COR-L47 (cell line): Measurements from ENCODE around the gene THAP6.
A peak's percentile ranks its signal among the peaks of the same experiment; 100 is the strongest.
"Not testable (repeated sequence)": the region's sequence is repeated elsewhere in the genome, so short reads cannot be mapped to it uniquely, and the experiment has no call there.

ENCODE experiments used
- DNase-seq: peaks from one replicate; lab custom pipeline; 2025; lab: John Stamatoyannopoulos, UW

The THAP6 gene, protein sequence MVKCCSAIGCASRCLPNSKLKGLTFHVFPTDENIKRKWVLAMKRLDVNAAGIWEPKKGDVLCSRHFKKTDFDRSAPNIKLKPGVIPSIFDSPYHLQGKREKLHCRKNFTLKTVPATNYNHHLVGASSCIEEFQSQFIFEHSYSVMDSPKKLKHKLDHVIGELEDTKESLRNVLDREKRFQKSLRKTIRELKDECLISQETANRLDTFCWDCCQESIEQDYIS

DNA sequence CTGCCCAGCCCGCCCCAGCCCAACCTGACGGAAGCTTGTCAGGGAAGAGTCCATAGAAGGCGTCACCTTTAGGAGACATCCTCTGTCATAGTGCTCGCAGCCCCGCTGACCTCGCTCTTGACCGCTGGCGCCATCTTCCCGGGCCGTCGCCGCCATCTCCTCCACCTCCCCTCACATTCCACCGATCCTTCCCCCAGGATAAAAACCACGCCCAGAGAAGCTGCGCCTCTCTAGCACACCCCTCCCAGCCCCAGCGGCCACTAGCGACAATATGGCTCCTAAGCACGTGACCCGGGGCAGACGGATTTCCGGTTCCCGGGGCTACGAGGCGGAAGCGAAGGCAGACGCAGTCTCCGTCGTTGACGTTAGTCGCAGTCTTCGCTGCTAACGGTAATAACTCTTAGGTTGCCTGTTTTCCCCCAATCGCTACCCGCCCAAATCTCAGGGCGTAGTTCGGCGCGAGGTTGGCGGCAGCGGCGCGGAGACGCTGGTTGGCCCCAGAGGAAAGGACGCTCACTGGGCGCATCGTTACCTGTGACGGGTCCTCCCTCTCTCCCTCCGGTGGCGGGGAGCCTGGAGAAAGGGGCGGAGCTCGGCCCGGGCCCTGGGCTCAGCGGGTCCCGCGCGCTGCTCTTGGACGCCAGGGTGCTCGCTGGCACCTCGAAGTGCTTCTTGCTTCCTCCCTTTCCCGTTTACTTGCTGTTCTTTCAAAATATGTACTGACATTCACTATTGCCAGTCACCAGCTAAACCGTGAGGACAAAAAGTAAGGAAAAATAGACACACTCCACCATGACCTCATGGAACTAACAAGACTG lies at the start of gene THAP6, which contains the start of gene RCHY1:
Gene THAP6 (plus strand): TSS at position 343 of the 818 bp plus-strand sequence. CDS start 980 bp downstream, outside the sequence.
Gene RCHY1 (minus strand): TSS at position 273 of the 818 bp plus-strand sequence. CDS start 117 bp downstream, at position 156.
- DNase-seq: peak; percentile 98

DNA sequence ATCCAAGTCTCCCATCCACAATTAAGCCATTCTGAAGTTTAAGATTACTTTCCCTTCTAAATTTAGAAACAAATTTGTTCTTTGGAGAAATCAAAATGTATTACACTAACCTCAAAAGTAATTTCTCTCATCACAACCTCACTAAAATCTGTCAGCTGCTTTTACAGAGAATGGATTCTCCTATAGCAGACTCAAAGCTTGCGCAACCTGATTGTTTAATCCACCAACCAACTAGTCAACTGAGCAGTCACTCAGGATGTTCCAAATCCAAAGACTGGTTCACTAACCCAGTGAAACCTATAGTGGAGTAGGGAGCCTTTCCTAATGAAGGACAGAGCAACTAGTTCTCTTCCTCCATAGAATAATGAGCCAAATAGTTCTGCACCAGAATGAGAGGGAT lies 44.4 kb upstream of the THAP6 start:
- no peak for DNase-seq

DNA sequence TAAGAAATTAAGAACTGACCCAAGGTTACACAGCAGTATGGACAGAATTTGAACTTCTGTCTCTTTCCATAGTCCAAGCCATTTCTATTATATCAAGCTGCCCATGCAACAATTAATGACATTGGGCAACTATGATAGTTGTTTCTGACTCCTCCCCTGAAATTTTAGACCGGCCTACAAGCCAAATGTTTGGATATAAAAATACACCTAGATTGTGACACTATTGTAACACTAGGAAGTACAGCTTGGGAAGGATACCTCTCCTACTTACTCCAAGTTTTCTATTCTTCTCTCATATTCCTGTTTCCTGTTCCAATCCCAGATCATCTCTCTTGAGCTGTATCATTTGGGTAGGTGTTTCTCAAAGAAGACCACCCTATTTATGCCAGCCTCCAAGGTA lies 43.5 kb upstream of the THAP6 start:
- DNase-seq: no peak

DNA sequence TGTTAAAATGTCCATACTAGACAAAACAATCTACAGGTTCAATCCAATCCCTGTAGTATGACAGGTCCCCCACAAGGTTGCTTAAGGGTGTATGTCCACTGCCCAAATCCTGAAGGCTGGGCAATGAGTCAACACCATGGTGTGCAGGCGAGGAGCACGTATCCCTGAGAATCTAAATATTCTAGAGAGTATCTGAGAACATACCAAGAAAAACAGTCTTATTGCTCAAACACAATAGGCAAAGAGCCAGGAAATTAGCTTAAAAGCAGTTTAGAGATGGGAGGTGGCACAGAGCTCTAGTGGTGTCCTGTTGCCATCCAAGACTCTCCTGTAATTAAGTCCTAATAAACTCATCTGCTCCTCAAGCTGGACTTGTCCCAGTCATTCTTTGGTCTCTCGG lies 37.1 kb upstream of the THAP6 start:
- no peak for DNase-seq

DNA sequence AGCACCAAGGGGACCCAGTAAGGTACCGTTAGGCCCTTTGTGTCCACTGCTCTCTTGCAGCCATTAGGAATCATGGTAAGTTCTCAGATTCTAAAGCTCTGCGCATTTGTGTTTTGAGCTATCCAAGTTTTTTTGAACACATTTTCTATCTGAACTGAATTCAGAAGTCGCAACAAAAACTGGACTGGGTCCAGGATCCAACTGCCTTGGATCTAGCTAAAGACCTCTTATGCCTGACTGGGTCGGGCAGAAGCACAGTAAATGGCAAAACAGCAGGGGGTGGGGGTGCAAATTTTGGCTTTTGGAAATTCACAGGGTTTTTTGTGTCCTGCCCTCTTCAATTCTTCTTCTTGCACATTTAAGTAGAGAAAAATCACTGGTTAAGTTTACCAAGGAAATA lies 30.1 kb upstream of the THAP6 start:
- DNase-seq: no peak

DNA sequence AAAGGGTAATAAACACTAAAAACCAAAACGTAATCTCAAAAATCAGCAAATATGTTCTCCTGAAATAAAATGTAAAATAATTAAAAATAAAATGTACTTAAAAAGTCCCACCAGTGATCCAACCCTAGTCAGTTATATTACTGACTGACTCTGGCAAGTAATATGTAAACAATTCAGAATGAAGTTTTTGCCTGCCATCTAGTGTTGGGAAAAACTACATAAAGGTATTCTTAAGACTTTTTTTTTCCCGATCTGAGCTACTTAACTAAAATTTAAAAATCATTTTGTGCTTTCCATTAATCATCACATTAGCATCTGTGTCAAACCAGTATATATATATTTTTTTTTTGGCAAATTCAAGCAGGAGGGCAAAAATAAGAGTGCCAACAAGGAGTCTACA lies 24.1 kb upstream of the THAP6 start:
- DNase-seq: peak; percentile 22

DNA sequence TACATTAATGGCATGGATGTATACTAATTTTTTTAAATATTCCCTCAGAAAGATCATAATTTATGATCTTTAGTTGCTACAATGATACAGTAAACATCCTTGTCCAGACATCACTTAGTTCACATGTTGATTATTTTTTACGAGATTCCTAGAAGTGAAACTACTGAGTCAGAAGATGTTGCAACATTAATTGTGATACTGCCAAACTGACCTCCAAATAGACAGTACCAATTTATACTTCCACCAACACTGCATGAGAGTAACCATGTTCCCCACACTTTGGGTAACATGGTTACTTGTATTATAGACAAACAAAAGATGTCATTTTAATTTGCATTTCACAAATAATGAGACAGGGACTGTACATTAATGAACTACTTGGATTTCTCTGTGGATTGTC lies 19.7 kb upstream of the THAP6 start:
- DNase-seq: no peak

DNA sequence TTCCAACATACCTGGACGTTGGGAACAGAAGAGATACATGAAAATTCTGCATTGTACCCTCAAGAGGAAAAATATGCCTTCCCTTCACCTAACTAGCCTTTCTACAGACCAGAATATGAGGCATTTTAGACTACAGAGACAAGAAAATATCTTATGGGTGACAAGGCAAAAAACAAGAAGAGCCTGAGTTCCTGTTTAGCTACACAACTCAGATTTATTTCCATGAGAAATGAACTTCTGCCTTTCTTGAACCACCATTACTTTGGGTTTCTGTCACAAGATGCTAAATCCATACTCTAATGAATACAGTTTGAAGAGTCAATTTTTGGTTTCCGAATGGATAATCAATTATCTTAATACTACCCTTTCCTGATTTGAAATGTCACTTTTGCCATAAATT lies 18.8 kb upstream of the THAP6 start:
- DNase-seq: no peak

DNA sequence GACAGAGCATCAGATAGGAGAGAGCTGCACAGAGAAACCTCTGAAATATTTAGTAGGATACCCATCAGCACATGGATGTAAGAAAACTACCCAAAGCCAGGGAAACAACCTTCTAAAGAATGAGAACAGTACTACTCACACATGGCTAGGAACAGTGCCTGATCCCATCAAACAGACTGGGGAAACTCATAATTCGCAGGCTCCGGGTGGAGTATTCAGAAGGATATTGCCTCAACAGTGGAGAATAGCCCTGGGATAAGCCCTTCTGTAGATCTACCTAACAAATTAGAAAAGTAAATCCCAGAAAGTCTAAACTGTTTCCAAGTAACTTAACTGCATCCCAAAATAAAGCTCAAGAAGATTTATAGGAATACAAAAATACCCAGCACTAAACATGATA lies 17.9 kb upstream of the THAP6 start:
- DNase-seq: no peak

DNA sequence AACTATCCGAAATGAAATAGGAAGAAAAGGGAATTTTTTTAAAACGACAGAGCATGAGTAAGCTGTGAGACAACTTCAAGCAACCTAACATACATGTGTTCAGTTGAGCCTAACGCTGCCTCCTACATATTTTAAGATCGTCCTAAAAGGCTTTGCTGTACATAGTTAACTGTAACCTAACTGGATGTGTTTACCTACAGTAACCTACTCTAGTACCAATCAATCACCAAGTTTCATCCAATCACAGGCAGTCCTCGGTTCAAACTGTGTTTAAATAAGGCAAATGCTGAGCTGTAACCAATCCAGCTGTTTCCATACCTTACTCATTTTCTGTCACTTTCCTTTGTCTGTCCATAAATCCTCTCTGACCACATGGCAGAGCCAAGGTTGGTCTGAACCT lies 17.1 kb upstream of the THAP6 start:
- no peak for DNase-seq

DNA sequence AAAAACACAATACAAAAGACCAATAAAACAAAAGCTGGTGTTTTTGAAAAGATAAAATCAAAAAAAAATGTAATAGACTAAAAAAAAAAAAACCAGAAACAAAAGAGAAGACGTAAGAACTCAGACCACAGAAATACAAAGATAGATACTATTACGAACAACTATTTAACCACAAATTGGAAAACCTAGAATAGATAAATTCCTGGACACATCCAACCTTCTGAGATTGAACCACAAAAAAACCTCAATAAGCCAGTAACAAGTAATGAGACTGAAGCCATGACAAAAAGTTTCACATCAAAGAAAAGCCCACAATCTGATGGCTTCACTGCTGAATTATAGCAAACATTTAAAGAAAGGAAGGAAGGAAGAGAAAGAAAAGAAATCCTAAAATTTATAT lies 16.2 kb upstream of the THAP6 start:
- DNase-seq: no peak

DNA sequence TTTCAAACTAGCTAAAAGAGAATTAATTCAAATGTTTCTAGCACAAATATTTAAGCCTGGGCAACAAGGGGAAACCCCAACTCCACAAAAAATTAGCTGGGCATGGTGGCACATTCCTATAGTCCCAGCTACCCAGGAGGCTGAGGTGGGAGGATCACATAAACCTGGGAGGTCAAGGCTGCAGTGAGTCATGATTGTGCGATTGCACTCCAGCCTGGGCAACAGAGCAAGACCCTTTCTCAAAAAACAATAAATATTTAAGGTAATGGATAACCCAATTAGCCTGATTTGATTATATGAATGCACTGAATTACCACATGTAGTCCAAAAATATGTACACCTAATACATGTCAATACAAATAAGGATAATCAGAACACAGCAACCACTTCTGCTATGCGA lies 14.4 kb upstream of the THAP6 start:
- no peak for DNase-seq

DNA sequence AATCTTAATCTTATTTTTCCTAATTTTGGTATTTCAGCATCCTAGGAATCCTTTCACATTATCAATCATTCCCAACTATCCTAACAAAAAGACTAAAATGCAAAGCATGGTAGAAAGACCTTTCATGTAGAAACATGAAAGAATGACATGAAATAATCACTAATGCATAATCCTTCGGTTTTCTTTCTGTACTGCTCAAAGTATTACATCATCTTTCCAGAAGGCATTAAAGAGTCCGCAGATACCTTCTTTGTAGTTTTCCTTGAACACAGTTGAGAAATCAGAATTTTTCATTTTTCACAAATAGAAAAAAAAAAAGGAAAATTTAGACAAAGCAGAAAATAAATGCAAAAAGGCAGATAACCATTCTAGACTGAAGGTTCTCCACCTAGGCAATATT lies 11.6 kb upstream of the THAP6 start:
- no peak for DNase-seq

DNA sequence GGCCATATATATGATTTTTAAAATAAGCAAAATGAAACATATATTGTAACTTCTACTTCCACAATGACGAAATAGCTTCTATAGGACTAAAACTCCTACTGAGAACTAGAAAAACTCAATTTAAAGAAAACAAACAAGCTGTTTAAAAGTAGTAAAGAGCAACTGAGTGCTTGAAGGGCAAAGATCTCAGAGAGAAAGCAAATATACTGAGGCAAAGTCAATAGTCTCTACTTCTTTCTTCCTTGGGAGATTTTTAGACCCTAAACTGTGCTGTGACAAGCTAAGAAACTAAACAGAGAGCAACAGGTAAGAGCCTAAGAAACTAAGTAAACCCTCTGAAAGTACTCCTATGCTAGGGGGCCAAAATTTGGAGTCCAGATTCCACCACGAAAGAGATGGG lies 8.6 kb upstream of the THAP6 start:
- no peak for DNase-seq

DNA sequence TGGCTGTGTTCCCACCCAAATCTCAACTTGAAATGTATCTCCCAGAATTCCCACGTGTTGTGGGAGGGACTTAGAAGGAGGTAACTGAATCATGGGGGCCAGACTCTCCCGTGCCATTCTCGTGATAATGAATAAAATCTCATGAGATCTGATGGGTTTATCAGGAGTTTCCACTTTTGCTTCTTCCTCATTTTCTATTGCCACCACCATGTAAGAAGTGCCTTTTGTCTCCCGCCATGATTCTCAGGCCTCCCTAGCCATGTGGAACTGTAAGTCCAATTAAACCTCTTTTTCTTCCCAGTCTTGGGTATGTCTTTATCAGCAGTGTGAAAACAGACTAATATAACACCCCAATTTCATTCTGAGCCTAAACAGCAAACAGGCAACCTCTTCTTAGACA lies 4.7 kb upstream of the THAP6 start:
- not testable (repeated sequence) for DNase-seq

DNA sequence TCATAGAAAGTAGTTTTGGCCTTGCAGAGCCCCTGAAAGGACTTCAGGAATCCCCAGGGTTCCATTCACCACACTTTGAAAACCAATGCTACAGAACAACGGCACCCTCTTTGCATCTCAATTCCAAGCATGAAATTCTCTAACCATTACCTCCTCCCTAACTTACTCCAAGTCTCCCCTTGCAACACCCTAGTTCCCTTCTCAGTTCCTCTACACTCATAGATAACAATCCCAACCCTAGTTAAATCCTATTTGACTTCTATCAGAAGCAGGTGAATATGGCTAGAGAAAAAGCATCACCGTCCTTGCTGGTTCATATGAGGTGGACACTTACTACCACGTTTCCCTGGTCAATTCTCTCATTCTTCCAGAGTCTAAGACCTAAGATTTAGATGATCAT lies 2.4 kb upstream of the THAP6 start:
- no peak for DNase-seq

DNA sequence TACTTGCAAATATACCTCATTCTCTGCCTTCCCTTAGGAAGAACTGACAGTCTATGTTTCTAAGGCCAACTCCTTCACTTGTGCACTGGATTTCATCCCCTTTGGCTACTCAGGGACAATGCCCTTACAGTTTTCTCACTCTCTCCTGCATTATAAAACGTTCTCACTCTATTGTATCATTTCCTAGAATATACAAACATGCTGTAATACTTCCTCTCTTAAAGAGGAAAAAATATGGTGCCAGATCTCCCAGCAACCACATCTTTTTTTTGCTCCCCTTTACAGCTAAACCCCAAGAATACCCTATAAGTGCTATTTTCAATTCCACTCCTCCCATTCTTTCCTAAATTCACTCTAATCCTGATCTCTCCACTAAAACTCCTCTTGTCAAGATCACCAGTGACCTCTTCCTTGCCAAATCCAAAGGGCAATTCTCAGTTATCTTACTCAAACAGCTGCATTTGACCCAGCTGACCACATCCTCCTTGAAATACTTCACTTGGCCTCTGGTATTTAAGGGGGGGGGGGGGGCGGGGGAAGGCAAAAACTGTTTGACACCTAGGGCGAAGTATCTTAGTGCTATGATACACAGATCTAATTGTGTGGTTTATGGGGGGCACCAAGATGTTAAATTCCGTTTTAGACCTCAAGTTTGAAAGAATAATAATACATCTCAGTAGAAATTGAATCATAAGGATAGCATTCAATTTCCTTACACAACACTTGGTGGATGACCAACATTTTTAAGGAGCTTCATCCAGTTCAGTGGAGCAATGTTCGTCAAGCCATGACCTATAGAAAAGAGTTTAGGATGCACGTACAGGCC lies 1.7 kb upstream of the THAP6 start:
- no peak for DNase-seq

DNA sequence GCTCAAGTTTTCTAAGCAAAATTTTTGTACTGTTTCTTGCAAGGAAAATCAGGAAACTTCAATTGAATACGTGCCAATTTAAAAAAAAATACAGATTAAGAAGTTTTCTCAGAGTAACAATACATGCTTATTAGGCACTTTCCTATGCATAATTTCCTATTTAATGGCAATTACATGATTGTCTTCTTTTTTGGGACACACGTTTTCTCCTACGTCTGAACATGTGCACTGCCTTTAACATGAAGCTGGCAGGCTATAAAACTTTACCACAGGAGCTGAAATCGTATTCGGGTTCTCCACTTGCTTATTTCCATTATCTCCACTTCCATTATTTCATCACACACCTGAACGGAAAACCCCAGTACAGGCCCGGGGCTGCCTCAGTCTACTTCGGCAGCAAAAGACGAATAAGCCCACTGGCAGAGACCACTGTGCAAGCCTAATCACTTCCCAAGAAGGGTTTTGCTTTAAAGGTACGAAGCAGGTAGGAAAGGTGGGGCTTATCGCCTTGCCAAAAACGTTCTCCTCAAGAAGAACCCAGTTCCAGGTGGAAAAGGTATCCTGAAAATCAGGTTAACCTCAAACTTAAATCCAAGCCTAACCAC lies 645 bp upstream of the THAP6 start:
- no peak for DNase-seq

DNA sequence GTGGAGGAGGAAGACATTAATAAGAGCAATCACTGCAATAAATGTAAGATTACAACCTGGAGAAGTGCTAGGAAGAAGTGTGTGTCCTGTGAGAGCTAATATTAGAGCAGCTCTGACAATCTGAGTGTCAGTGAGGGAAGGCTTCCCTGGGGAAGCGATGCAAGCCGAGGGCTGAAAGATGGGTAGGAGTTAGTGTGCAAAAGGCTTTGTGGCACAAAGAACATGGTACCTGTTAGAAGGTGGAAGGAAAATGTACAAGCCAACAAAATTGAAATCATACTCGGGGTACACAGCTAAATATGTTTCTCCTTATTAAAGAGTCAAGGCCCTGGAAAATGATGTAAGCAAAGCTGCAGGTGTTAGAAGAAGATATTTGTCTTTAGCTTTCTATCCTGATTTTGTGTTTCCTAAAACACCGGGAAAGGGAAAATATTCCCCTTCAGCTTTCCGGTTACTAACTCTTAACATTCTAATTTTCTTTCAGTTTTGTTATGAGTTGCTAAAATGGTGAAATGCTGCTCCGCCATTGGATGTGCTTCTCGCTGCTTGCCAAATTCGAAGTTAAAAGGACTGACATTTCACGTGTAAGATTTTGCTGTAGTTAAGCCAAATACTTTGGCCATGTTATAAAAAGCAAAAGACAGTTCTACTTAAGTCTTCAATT lies 808 bp downstream of the THAP6 start:
- DNase-seq: no peak

DNA sequence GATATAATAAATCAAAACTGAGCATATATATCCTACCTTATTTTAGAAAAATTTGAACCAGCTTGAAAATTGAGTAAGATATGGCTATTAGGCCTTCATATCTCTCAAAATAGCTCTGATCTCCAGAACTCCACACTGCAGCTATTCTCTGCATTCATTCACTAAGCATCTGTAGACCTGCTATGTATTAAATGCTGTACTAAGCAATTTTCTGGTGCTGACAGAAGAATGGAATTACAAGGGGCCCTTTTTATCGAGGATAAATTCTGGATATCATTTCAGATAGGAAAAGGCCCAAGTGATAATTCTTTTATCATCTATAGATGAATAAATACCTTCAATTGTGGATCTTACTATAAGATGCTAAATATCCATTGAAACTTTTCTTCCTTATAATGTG lies 1.9 kb downstream of the THAP6 start:
- no peak for DNase-seq

DNA sequence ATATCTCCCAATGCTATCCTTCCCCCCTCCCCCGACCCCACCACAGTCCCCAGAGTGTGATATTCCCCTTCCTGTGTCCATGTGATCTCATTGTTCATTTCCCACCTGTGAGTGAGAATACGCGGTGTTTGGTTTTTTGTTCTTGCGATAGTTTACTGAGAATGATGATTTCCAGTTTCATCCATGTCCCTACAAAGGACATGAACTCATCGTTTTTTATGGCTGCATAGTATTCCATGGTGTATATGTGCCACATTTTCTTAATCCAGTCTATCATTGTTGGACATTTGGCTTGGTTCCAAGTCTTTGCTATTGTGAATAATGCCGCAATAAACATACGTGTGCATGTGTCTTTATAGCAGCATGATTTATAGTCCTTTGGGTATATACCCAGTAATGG lies 5.2 kb downstream of the THAP6 start:
- DNase-seq: not testable (repeated sequence)

DNA sequence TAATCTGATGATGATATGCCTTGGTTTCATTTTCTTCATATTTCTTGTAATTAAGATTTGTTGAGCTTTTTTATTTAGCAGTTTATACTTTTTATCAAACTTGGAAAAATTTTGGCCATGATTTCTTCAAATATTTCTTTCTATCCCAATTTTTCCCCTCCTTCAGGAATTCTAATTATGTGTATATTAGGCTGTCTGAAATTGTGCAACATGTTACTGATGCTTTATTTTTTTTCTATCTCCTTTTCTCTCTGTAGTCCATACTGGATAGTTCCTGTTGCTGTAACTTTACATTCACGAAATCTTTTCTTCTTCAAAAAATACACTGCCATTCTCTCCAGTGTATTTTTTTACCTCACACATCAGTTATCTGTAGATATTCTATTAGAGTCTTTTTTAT lies 10.8 kb downstream of the THAP6 start:
- no peak for DNase-seq
